HepG2 (cell line): ENCODE data around the gene GAPT. TPM values are rescaled to one million over a fixed set of nuclear protein-coding genes. Genes with fewer than 3 reads are reported as not detected.

ENCODE experiments used
- ATAC-seq: fragments of 200-7000 bp; cut with Tn5 transposase; 3 replicates; pipeline ENCODE4 v1.9.1; 2020; ENCODE audit warnings: mild to moderate bottlenecking, moderate library complexity
- BruUV-seq: library from RNA; stranded (reverse); fragments of 400-500 nt; replicated peaks from 2 replicates; lab custom pipeline; 2021; lab: Mats Ljungman, UMichigan
- CTCF ChIA-PET: fragments of 300-600 bp; formaldehyde crosslinking; extraction: SDS; loops from one replicate; lab custom pipeline; 2021; ENCODE audit warnings: low total read pairs, inconsistent platforms, low intra/inter-chr PET ratio; lab: Yijun Ruan, JAX
- POLR2A ChIA-PET: fragments of 350-600 bp; sonication (Branson Sonifier 250); formaldehyde crosslinking; loops from one replicate; lab custom pipeline; 2020; ENCODE audit warnings: antibody characterized with exemption, inconsistent platforms; lab: Yijun Ruan, JAX
- DNase-seq: peaks from one replicate; pipeline ENCODE4 v3.0.0-alpha.2; 2015; ENCODE audit warnings: low spot score
- FAIRE-seq: peaks from 3 replicates; lab custom pipeline; 2011; peaks lifted over from hg19 to GRCh38; lab: Jason Lieb, UNC
- H2AFZ ChIP-seq: one replicate; pipeline ENCODE4 v1.6.1; 2011; ENCODE audit warnings: low read length, inconsistent platforms
- H3K27ac ChIP-seq: fragments of 300-600 bp; 3 replicates; pipeline ENCODE4 v1.8.0; 2011; ENCODE audit warnings: mixed run types, mild to moderate bottlenecking, mixed read lengths, low read length, inconsistent platforms; ENCODE audit not compliant: insufficient read depth; ENCODE audit errors: extremely low read length
- H3K27me3 ChIP-seq, 2 experiments: fragments of 200-600 bp in 1 of 2; 2 replicates in 1 of 2; 3 replicates in 1 of 2; pipeline versions ENCODE4 v1.6.0 to v1.8.0; 2011; ENCODE audit warnings: low read length in 2 of 2, mild to moderate bottlenecking in 2 of 2, moderate library complexity in 2 of 2, inconsistent platforms in 1 of 2; ENCODE audit not compliant: insufficient read depth in 2 of 2, control insufficient read depth in 1 of 2
- H3K36me3 ChIP-seq, 2 experiments: fragments of 200-600 bp in 1 of 2; replicated peaks in 1 of 2; 2 replicates in 1 of 2; 3 replicates in 1 of 2; pipeline versions ENCODE4 v1.5.1 to v1.8.0; 2011; ENCODE audit warnings: low read length in 2 of 2, inconsistent platforms in 1 of 2; ENCODE audit not compliant: insufficient read depth in 2 of 2, control insufficient read depth in 1 of 2
- H3K4me1 ChIP-seq: 2 replicates; pipeline ENCODE4 v1.5.1; 2012; ENCODE audit warnings: low read length, inconsistent platforms; ENCODE audit not compliant: insufficient read depth
- H3K4me2 ChIP-seq: 2 replicates; pipeline ENCODE4 v1.6.0; 2011; ENCODE audit warnings: low read depth, low read length, inconsistent platforms
- H3K4me3 ChIP-seq, 3 experiments: fragments of 200-600 bp in 1 of 3; sonication (generic), shearing (Covaris generic) in 1 of 3; replicated peaks in 1 of 3; 2 replicates each; pipeline ENCODE4 v1.5.1; 2011 to 2016; ENCODE audit warnings: low read length in 3 of 3, inconsistent platforms in 2 of 3, low read depth in 2 of 3, mild to moderate bottlenecking in 2 of 3, control low read depth in 1 of 3, mixed read lengths in 1 of 3; ENCODE audit not compliant: insufficient read depth in 1 of 3
- H3K79me2 ChIP-seq: one replicate; pipeline ENCODE4 v1.6.1; 2011; ENCODE audit warnings: low read length, inconsistent platforms; ENCODE audit not compliant: insufficient read depth
- H3K9ac ChIP-seq: 2 replicates; pipeline ENCODE4 v1.6.0; 2011; ENCODE audit warnings: mild to moderate bottlenecking, low read depth, low read length, inconsistent platforms; ENCODE audit not compliant: insufficient read depth
- H3K9me3 ChIP-seq: 2 replicates; pipeline ENCODE4 v1.5.1; 2012; ENCODE audit warnings: mild to moderate bottlenecking, low read length
- H4K20me1 ChIP-seq: 2 replicates; pipeline ENCODE4 v1.6.0; 2011; ENCODE audit warnings: inconsistent platforms, mild to moderate bottlenecking, low read length, moderate library complexity; ENCODE audit not compliant: insufficient read depth
- ATF7-NPFF ChIP-seq: sonication (generic); formaldehyde crosslinking; IDR thresholded peaks from 2 replicates; pipeline ENCODE4 v1.8.1; 2023; ENCODE audit warnings: mild to moderate bottlenecking, low read depth, missing genetic modification reagents, moderate library complexity
- FOXK1 ChIP-seq: sonication (generic); formaldehyde crosslinking; IDR thresholded peaks from 2 replicates; pipeline ENCODE4 v1.4.0; 2020; ENCODE audit warnings: low read depth, missing genetic modification reagents, borderline replicate concordance
- NFIC ChIP-seq: IDR thresholded peaks from 2 replicates; pipeline ENCODE4 v1.6.1; 2012; ENCODE audit warnings: mild to moderate bottlenecking, low read length, inconsistent platforms
- RFX5 ChIP-seq: IDR thresholded peaks from 2 replicates; pipeline ENCODE4 v1.6.1; 2011; ENCODE audit warnings: low read depth, low read length, improper control_type of control experiment
- RFXANK ChIP-seq: IDR thresholded peaks from 2 replicates; pipeline ENCODE4 v1.6.1; 2016
- SP5 ChIP-seq: IDR thresholded peaks from 2 replicates; pipeline ENCODE4 v1.6.1; 2016; ENCODE audit warnings: low read depth, borderline replicate concordance
- TCF7L2 ChIP-seq: IDR thresholded peaks from 2 replicates; pipeline ENCODE4 v1.6.1; 2011; ENCODE audit warnings: mild to moderate bottlenecking, low read depth, low read length, moderate library complexity
- THAP9 ChIP-seq: sonication (generic); formaldehyde crosslinking; IDR thresholded peaks from 2 replicates; pipeline ENCODE4; 2020; ENCODE audit warnings: missing genetic modification reagents, mild to moderate bottlenecking, borderline replicate concordance
- YEATS4 ChIP-seq: sonication (generic); formaldehyde crosslinking; IDR thresholded peaks from 2 replicates; pipeline ENCODE4 v1.4.0; 2020; ENCODE audit warnings: missing genetic modification reagents, borderline replicate concordance
- ZBTB21 ChIP-seq: sonication (generic); formaldehyde crosslinking; IDR thresholded peaks from 2 replicates; pipeline ENCODE4 v1.4.0; 2020; ENCODE audit warnings: missing genetic modification reagents
- ZNF251 ChIP-seq: sonication (generic); formaldehyde crosslinking; IDR thresholded peaks from 2 replicates; pipeline ENCODE4 v1.9.0; 2021; ENCODE audit warnings: mild to moderate bottlenecking, missing genetic modification reagents
- ZNF577 ChIP-seq: sonication (generic); formaldehyde crosslinking; IDR thresholded peaks from 2 replicates; pipeline ENCODE4 v1.4.0; 2020; ENCODE audit warnings: mild to moderate bottlenecking, low read depth, missing genetic modification reagents, borderline replicate concordance
- ZNF644 ChIP-seq: IDR thresholded peaks from 2 replicates; pipeline ENCODE4 v1.6.1; 2016; ENCODE audit warnings: low read depth
- ZZZ3 ChIP-seq: sonication (generic); formaldehyde crosslinking; IDR thresholded peaks from 2 replicates; pipeline ENCODE4 v1.4.0; 2020; ENCODE audit warnings: missing genetic modification reagents, mild to moderate bottlenecking, borderline replicate concordance
- WGBS: methylation state at CpG from one replicate; pipeline ENCODE4 v1.1.6; 2017; ENCODE audit warnings: low lambda C conversion rate; 5-methylcytosine and 5-hydroxymethylcytosine counted together
- in situ Hi-C: cut with HindIII; loops from 2 replicates; pipeline ENCODE4 v1.10.0; 2017; ENCODE audit warnings: low pct_unique_long_range_greater_than_20kb; ENCODE audit not compliant: extremely low pct_ligation_motif_present
- intact Hi-C: fragments of 100-400 bp; cut with micrococcal nuclease; formaldehyde crosslinking; loops from one replicate; pipeline ENCODE4 v1.10.0; 2022; ENCODE audit not compliant: unreplicated experiment
- polyA plus RNA-seq, 8 experiments: library from polyadenylated mRNA; depleted of rRNA in 3 of 8; stranded (reverse) in 7 of 8; unstranded in 1 of 8; fragments of >200 nt; fragmentation: Illumina TruSeq in 4 of 8; extraction: Trizol in 4 of 8; gene quantifications; 2 replicates each; pipeline versions ENCODE4 v1.2.1 to v1.2.3, GENCODE V29; 2011 to 2016; ENCODE audit warnings: low read depth in 4 of 8, missing spikeins in 1 of 8, mixed read lengths in 1 of 8; ENCODE audit not compliant: insufficient read depth in 1 of 8
- total RNA-seq, 5 experiments: library from RNA; depleted of rRNA; stranded (reverse); fragments of >200 nt; fragmentation: Illumina TruSeq; extraction: Trizol; gene quantifications; 2 replicates each; pipeline ENCODE4 v1.2.3, GENCODE V29; 2016; ENCODE audit warnings: low read depth in 1 of 5

GAPT gene
- total and polyA plus RNA-seq, 2 of the 13 experiments (the other 11 are each of a cell fraction or from before 2014, with no cell fraction given) = not detected

DNA sequence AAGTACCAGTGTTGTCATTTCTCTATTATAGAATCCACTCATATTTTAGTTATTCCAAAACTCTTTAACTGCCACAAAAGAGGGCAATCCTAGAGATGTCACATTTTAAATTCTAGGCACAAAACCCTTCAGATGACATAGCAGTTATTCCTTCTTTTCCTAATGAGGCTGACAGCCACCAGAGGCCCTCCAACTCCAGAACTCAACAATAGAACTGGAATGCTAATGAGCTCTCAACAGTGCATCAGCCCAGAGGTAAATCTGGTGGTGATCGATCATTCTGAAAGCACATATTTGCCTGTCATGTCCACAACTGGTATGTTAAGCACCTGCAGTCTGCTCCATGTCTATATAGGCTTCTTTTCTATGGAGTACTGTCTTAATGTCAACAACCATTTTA is 51.5 kb downstream of the GAPT start:
- no peaks in the 10 kb centered on the region for H3K9me3 ChIP-seq
- no TSS peak for BruUV-seq
- 0% methylated on average over 1 of the region's 1 CpG for WGBS
- H3K4me3 ChIP-seq = no peak overlapping the region
- no peaks in the 10 kb centered on the region for H3K27me3 ChIP-seq
- no peak for FAIRE-seq
- H3K36me3 ChIP-seq = no peaks in the 10 kb centered on the region
- no peak overlapping the region for H2AFZ ChIP-seq
- H3K9ac ChIP-seq = no peak overlapping the region
- H3K79me2 ChIP-seq = no peaks in the 10 kb centered on the region
- no peak overlapping the region for H3K27ac ChIP-seq
- TF ChIP-seq FOXK1 (CRISPR knock-in tag) (no peak), ZNF644 (CRISPR knock-in tag) (no peak), RFX5 (no peak), THAP9 (CRISPR knock-in tag) (no peak), ATF7-NPFF (CRISPR knock-in tag) (no peak), RFXANK (CRISPR knock-in tag) (no peak), ZNF577 (CRISPR knock-in tag) (no peak), ZZZ3 (CRISPR knock-in tag) (no peak), TCF7L2 (no peak), SP5 (CRISPR knock-in tag) (no peak), ZBTB21 (CRISPR knock-in tag) (no peak), NFIC (no peak), ZNF251 (CRISPR knock-in tag) (no peak), YEATS4 (CRISPR knock-in tag) (no peak)
- ChIA-PET POLR2A (no interaction called here), CTCF (no interaction called here)
- DNase-seq = no peak
- H4K20me1 ChIP-seq = no peaks in the 10 kb centered on the region
- no peak overlapping the region for H3K4me2 ChIP-seq
- ATAC-seq = no peak
- no peaks in the 10 kb centered on the region for H3K4me1 ChIP-seq
- in situ Hi-C loops (no loop called here), intact Hi-C loops (no loop called here)
